ENCODE data around the gene MPPED1. TPM values are rescaled to one million over a fixed set of nuclear protein-coding genes. Genes with fewer than 3 reads are reported as not detected.

MPPED1 gene
- total RNA-seq, 1 experiment from 2014 or later = not detected

- DNase-seq (ENCODE audit: low read depth) = no peak
Measured at GRCh38 chr22:43392385-43392989, 19.3 kb upstream of the MPPED1 start.

DNA sequence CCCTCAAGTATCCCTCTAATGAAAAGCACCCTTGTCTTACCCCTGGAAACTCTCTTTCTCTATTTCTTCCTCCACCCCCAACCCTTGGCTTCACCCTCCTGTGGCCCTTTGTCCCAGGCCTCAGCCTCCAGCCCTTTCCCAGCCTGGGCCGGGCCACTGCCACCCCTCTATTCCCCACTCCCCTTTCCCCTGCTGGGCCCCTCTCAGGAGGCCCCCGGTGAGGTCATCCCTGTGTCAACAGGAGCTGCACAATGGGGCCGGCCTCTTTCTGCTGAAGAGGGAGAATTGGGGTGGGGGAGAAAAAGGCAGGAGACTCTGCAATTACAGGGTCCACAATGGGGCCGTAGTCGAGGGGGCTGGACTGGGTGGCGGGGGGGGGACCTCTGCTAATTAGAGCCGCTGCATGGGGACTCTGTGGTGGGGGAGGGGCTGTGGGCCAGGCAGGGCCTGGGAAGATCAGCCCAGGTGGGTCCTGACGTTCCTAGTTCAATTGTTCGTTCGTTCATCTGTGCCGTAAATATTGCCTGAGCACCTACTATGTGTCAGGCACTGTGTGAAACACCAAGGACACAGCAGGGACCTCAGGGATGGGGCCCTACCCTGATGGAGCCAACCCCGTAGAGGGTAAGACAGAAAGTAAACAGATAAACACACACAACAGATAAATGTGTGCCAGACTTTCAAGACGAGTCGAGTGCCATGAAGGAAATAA lies 18.5 kb upstream of the MPPED1 start:
- DNase-seq (ENCODE audit: low read depth) = no peak

DNA sequence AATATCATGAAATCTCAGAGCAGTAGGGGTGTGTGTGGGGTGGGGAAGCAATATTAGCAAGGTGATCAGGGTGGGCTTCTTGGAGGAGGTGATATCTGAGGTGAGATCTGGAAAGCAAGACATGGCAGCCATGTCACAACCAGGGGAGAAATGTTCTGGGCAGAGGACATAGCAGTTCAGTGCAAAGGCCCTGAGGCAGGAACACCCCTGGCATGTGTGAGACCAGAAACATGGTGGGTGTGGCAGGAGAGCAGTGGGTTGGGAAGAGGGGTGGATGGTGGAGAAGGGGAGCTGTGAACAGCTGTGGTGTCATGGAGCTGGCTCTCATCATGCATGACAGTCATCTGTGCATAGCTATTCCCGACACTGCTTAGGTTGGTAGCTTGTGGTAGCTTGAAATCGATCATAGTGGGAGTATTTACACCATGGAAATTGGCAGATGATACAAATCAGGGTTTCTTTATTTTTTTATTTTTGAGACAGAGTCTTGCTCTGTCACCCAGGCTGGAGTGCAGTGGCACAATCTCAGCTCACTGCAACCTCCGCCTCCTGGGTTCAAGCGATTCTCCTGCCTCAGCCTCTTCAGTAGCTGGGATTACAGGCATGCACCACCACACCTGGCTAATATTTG lies 17.9 kb upstream of the MPPED1 start:
- DNase-seq (ENCODE audit: low read depth) = no peak

- no peak for DNase-seq (ENCODE audit: low read depth)
Measured at GRCh38 chr22:43395086-43395695, 16.6 kb upstream of the MPPED1 start.

DNA sequence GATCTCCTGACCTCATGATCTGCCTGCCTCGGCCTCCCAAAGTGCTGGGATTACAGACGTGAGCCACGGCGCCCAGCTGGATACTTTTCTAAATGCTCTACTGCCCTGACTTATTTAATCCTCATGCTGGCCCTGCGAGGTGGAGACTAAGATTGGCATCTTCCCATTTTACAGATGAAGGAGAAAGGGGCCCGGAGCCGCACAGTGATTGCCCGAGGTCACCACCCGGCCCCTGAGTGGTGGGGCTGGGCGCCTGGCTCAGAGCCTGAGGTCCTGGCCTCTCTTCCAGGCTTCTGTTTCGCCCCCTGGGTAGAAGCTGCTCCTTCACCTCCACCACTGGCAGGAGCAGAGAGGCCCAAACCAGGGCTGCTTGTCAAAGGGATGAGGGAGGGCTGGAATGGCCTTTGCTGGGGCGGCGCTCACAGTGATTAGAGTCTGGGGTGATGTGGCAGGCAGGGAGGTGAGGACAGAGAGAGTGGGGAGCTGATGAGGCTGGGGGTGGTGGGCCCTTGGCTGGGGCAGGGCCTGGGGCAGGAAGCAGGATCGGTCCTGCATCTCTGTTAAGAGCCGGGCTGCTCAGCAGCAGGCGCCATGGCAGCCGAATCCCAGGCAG lies 15.4 kb upstream of the MPPED1 start:
- DNase-seq (ENCODE audit: low read depth) = no peak

- DNase-seq (ENCODE audit: low read depth) = no peak
Measured at GRCh38 chr22:43396934-43397457, 14.8 kb upstream of the MPPED1 start.

DNA sequence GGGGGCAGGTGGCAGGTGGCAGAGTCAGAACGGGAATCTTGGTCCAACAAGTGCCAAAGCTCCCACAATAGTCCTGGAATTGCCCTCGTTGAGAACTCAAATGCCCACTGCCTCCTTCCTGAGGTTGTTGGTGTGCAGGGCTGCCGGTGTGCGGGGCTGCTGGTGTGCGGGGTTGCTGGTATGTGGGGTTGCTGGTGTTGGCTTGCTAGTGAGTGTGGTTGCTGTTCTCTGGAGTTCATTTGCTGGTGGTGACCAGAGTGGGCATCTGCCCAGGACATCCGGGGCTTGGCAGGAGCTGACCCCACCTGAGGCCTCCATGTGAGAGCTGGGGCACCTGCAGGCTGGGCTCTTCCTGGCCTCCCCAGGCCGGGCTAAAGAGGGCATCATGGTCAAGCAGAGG lies 14.0 kb upstream of the MPPED1 start:
- no peak for DNase-seq (ENCODE audit: low read depth)

GRCh38 chr22:43398246-43398645 lies 13.6 kb upstream of the MPPED1 start:
- no peak for DNase-seq (ENCODE audit: low read depth)

- no peak for DNase-seq (ENCODE audit: low read depth)
Measured at GRCh38 chr22:43398910-43399309, 12.9 kb upstream of the MPPED1 start.

GRCh38 chr22:43399338-43399979 lies 12.4 kb upstream of the MPPED1 start:
- no peak for DNase-seq (ENCODE audit: low read depth)

DNA sequence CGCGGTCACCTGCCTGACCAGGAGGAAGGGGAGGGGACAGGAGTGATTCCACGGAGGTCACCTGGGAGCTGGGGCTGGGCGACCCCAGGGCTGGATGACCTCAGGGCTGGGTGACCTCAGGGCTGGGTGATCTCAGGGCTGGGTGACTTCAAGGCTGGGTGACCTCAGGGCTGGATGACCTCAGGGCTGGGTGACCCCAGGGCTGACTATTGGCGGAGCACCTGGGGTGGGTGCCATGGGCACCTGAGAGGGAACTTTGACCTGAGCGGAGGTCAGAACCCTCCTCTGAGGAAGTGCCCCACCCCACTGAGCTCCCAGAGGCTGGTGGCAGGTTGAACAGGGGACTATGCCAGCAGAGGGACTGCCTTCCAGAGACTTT lies 11.8 kb upstream of the MPPED1 start:
- no peak for DNase-seq (ENCODE audit: low read depth)

- DNase-seq (ENCODE audit: low read depth) = no peak
Measured at GRCh38 chr22:43400449-43400848, 11.4 kb upstream of the MPPED1 start.

DNA sequence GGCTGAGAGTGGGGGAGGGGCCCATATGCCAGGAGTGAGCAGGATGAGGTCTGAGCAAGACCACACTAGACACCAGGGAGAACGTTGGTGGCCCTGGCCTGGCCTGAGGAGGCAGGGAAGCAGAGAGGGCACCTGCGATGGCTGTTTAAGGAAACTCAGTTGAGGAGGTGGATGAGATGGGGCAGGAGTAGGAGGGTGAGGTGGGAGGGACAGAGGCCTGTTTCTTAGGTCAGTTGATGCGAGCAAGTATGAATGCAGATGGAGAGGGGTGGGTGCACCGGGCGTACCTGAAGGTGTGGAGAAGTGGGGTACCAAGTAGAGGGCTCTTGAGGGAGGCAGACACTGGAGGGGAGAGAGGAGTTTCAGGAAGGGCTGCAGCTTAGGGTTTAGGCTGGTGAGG lies 10.6 kb upstream of the MPPED1 start:
- DNase-seq (ENCODE audit: low read depth) = no peak

- DNase-seq (ENCODE audit: low read depth) = no peak
Measured at GRCh38 chr22:43401661-43402060, 10.2 kb upstream of the MPPED1 start.

DNA sequence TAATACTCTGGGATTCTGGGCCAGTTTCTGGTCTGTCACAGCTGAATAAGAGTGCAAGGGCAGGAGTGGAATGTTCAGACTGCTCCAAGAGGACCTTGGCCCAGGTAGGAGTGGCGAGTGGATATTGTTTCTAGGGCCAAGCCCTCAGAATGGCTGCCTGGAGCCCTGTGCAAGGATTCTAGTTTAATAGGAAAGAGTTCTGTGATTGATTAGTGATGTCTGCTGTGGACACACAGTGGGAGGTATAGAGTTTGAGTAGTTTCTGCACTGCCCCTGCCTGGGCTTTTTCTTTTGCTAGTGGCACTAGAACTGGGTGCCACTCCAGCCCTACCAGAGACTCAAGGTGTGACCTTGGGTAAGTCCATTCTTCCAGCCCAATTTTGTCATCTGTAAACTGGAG lies 9.7 kb upstream of the MPPED1 start:
- DNase-seq (ENCODE audit: low read depth) = no peak

DNA sequence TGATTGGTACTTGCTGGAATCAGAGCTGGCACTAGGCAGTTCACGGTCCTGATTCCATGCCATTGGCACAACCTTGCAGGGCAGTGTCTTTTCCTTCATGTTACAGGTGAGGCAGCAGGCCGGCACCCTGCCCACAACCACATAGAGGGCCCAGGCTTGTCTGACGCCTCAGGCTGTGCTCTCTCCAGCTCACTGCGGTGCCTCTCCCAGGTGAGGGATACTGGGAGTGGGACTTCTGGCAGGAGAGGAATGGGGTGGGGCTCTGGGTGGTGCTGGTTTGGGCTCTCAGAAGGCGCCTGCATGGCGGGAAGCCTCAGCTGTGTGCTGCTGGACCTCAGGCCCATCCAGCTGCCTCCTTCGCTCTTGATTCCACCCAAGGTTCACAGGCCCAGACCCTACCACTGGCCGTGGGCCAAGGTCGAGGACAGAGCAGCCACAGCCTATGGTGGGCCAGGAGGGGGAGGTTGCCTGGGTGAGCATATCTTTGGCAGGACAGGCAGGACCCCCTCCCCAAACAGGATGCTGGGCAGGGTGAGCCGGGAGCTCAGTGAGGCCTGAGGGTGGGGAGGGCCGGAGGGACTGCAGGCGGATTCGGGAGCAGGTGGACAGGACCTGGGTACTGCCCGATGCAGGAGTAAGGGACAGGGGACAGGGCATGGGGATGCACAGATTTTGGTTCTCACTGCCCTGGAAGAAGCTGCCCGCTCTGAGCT lies 7.0 kb upstream of the MPPED1 start:
- no peak for DNase-seq (ENCODE audit: low read depth)

- DNase-seq (ENCODE audit: low read depth) = no peak
Measured at GRCh38 chr22:43406186-43406790, 5.5 kb upstream of the MPPED1 start.

GRCh38 chr22:43407591-43407990 lies 4.2 kb upstream of the MPPED1 start:
- no peak for DNase-seq (ENCODE audit: low read depth)

DNA sequence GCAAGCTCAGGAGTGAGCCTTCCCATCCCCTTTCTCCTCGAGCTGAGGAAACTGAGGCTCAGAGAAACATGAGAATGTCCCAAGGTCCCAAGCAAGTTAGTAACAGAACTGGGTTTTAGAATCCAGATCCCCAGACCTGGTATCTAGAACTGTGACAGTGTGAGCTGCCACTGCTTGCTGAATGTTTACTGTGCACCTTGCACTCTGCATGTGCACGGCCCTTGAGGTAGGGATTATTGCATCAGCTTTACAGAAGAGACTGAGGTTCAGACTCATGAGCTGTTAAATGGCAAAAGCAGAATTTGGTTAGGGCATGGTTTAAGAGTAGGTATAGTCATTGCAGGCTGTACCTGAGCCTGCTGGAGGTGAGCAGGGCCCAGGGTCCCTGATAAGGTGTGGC lies 3.8 kb upstream of the MPPED1 start:
- DNase-seq (ENCODE audit: low read depth) = no peak

- DNase-seq (ENCODE audit: low read depth) = no peak
Measured at GRCh38 chr22:43409046-43409445, 2.8 kb upstream of the MPPED1 start.

Measured in HT1080 (cell line).